GM15510 (cell line): ENCODE measurements around the gene GIPC3.

Experiments used
- POLR2A ChIP-seq: IDR thresholded peaks from 3 replicates; pipeline ENCODE4 v1.6.1; 2011; ENCODE audit warnings: borderline replicate concordance; ENCODE audit not compliant: insufficient read length; ENCODE audit errors: extremely low read depth

Gene GIPC3

GRCh38 chr19:3607303-3608078 lies 22.2 kb downstream of the GIPC3 start:
- TF ChIP-seq POLR2A, result no peak

GRCh38 chr19:3608079-3608641 lies 22.9 kb downstream of the GIPC3 start:
- TF ChIP-seq POLR2A, result no peak

- no peak for TF ChIP-seq POLR2A
Observed at GRCh38 chr19:3608750-3609322, 23.6 kb downstream of the GIPC3 start.

GRCh38 chr19:3609779-3610719 lies 24.8 kb downstream of the GIPC3 start:
- no peak for TF ChIP-seq POLR2A

GRCh38 chr19:3610745-3611717 lies 25.8 kb downstream of the GIPC3 start:
- no peak for TF ChIP-seq POLR2A

- TF ChIP-seq POLR2A, result no peak
Observed at GRCh38 chr19:3611841-3612240, 26.6 kb downstream of the GIPC3 start.

GRCh38 chr19:3612330-3612729 lies 27.1 kb downstream of the GIPC3 start:
- no peak for TF ChIP-seq POLR2A

- no peak for TF ChIP-seq POLR2A
Observed at GRCh38 chr19:3612901-3613741, 27.8 kb downstream of the GIPC3 start.

- TF ChIP-seq POLR2A, result no peak
Observed at GRCh38 chr19:3613818-3614661, 28.8 kb downstream of the GIPC3 start.

GRCh38 chr19:3614858-3615505 lies 29.7 kb downstream of the GIPC3 start:
- TF ChIP-seq POLR2A, result no peak

- TF ChIP-seq POLR2A, result no peak
Observed at GRCh38 chr19:3615524-3616135, 30.4 kb downstream of the GIPC3 start.
